ENCODE measurements around the gene PACRG. TPM values are rescaled to one million over a fixed set of nuclear protein-coding genes. Genes with fewer than 3 reads are reported as not detected.
"Not testable (repeated sequence)": the region's sequence is repeated elsewhere in the genome, so short reads cannot be mapped to it uniquely, and the experiment has no call there.

Gene PACRG
- polyA plus RNA-seq (2012; ENCODE audit: missing spikeins), result not detected

DNA sequence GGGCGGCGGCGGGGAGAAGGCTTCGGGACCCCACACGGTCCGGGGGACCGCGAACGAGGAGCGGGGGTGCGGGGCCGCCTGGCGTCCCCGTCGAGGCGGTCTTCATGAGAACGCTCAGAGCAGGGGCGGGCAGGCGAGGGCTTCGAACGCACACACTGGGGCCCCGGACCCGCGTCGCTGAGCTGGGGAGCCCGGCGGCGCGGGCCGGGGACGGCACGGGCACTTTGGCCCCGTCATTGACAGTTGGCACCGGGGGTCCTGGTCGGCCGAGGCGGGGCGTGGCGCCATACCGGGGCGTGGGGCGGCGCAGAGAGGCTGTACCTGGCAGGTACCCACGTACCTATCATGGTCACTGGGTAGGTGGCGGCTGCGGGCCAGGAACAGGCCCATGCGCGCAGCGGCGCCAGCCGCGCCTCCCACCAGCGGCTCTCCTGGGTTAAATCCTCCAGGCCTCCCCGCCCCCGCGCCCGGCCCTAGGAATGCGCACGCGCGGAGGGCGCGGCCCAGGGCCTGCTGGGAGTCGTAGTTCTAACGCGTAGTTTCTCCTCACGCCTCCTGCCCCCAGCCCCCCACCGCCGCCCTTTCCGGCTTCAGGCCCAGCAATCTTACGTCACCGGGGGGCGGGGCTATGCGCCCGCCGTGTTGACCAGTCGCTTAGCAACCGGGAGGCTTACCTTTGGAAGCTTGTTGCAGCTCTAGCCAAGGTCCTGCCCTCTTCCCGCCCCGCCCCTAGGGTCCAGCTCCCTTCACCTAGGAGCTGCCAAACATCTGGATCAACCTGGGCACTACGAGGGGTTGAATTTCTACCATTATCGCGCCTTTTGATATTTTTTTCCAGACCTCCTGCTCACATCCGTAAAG is at the start of gene PACRG, which contains the start of gene PRKN:
Gene PACRG (plus strand): TSS at position 653 of the 861 bp plus-strand sequence.
Gene PRKN (minus strand): TSS at position 445 of the 861 bp plus-strand sequence.
- TF ChIP-seq POLR2A (IDR thresholded peaks at IDR 0.05; ENCODE audit: low read depth, low read length) (no peak; the same call in 1 of the 2 replicates), TAF1 (IDR thresholded peaks at IDR 0.05; ENCODE audit: borderline replicate concordance, low read depth, low read length) (no peak), POLR2AphosphoS5 (IDR thresholded peaks at IDR 0.05; ENCODE audit: low read depth, low read length) (no peak)
- DNase-seq (ENCODE audit: insufficient read length) (peak; percentile 78), FAIRE-seq (peak; percentile 95)

GRCh38 chr6:162678896-162679295 is 48.9 kb upstream of the PACRG start:
- DNase-seq (ENCODE audit: insufficient read length); FAIRE-seq: not testable (repeated sequence)

DNA sequence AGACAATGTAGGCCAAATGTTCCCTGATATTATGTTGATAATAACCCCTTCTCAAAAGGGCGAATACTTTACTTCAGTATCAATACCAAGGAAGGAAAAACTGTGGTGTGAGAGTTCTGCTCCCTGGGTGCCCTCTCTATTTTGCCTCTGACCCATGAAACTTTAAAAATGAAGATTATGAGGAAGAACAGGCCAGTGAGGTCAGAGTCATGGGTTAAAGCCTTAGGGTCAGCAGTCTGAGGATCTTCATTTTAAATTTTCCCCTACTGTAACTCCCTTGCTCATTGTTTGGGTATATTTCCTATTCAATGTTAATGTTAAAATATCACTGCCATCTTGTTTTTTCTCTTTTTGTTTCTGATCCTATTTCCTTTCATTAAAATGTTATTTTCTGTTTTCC is 48.1 kb upstream of the PACRG start:
- TF ChIP-seq POLR2AphosphoS5 (IDR thresholded peaks at IDR 0.05; ENCODE audit: low read depth, low read length), result no peak
- no peak for TF ChIP-seq POLR2A (IDR thresholded peaks at IDR 0.05; ENCODE audit: low read depth, low read length)
- TF ChIP-seq TAF1 (IDR thresholded peaks at IDR 0.05; ENCODE audit: borderline replicate concordance, low read depth, low read length), result no peak
- DNase-seq (ENCODE audit: insufficient read length) (no peak), FAIRE-seq (no peak)

DNA sequence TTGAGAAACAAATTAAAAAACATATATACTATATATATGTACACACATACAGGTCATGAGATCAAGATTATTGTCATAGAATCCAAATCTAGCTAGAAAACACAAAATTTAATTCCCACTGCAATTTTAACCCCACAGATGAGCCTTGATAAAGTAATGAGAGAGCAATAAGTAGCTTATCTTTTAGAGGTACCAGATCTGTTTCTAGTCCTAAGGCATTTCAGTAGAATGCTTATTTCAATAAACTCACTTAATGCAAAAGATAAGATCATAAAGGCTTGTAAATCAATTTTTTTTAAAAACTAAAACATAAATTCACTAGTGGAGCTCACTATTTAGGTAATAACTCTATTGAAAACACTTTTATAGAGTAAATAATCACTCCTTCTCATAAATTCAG is 47.4 kb upstream of the PACRG start:
- FAIRE-seq (no peak), DNase-seq (ENCODE audit: insufficient read length) (no peak)
- TF ChIP-seq POLR2AphosphoS5 (IDR thresholded peaks at IDR 0.05; ENCODE audit: low read depth, low read length), result no peak
- TF ChIP-seq POLR2A (IDR thresholded peaks at IDR 0.05; ENCODE audit: low read depth, low read length), result no peak
- no peak for TF ChIP-seq TAF1 (IDR thresholded peaks at IDR 0.05; ENCODE audit: borderline replicate concordance, low read depth, low read length)

- TF ChIP-seq POLR2A (IDR thresholded peaks at IDR 0.05; ENCODE audit: low read depth, low read length), result no peak
- no peak for TF ChIP-seq TAF1 (IDR thresholded peaks at IDR 0.05; ENCODE audit: borderline replicate concordance, low read depth, low read length)
- TF ChIP-seq POLR2AphosphoS5 (IDR thresholded peaks at IDR 0.05; ENCODE audit: low read depth, low read length), result no peak
- FAIRE-seq (no peak), DNase-seq (ENCODE audit: insufficient read length) (no peak)
Measured at GRCh38 chr6:162680871-162681270, 46.9 kb upstream of the PACRG start.

- TF ChIP-seq POLR2A (IDR thresholded peaks at IDR 0.05; ENCODE audit: low read depth, low read length) (no peak), TAF1 (IDR thresholded peaks at IDR 0.05; ENCODE audit: borderline replicate concordance, low read depth, low read length) (no peak), POLR2AphosphoS5 (IDR thresholded peaks at IDR 0.05; ENCODE audit: low read depth, low read length) (no peak)
- no peak for FAIRE-seq
- no peak for DNase-seq (ENCODE audit: insufficient read length)
Measured at GRCh38 chr6:162681447-162681846, 46.3 kb upstream of the PACRG start.

DNA sequence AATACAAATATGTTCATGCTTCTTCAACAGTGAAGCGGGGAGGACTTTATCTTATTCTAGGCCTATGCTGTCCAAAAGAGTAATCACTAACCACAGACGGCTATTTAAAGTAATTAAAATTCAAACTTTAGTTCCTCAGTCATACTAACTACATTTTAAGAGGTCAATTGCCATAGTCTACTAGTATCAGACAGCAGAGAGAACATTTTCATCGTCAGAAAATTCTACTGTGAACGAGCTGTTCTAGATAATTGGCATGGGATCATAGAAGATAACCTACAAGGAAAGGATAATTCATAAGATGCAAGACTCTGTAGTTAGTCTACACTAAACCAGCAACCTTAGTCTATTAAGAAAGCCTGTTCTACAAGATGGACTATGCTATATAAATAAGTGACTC is 44.6 kb upstream of the PACRG start:
- FAIRE-seq (no peak), DNase-seq (ENCODE audit: insufficient read length) (no peak)
- TF ChIP-seq TAF1 (IDR thresholded peaks at IDR 0.05; ENCODE audit: borderline replicate concordance, low read depth, low read length) (no peak), POLR2A (IDR thresholded peaks at IDR 0.05; ENCODE audit: low read depth, low read length) (no peak), POLR2AphosphoS5 (IDR thresholded peaks at IDR 0.05; ENCODE audit: low read depth, low read length) (no peak)

DNA sequence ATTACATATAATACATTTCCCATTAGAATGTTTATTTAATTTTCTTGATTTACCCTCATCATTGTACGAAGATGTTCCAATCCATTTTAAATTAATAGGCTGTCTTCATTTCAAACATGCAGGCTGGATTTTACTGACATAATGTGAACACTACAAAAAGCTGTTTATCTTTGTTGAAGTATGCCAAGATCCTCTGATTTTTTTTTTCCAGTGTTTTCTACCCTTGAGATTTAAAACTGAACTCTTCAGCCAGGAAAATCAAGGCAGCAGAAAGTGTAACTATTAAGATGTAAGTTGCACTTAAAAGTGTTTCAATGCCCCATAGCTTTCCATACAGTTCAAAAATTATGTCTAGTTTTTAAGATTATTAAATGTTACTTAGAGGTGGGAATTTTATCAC is 43.7 kb upstream of the PACRG start:
- TF ChIP-seq POLR2A (IDR thresholded peaks at IDR 0.05; ENCODE audit: low read depth, low read length), result no peak
- TF ChIP-seq TAF1 (IDR thresholded peaks at IDR 0.05; ENCODE audit: borderline replicate concordance, low read depth, low read length), result no peak
- no peak for TF ChIP-seq POLR2AphosphoS5 (IDR thresholded peaks at IDR 0.05; ENCODE audit: low read depth, low read length)
- FAIRE-seq, result no peak
- DNase-seq (ENCODE audit: insufficient read length), result no peak

GRCh38 chr6:162684961-162685360 is 42.8 kb upstream of the PACRG start:
- no peak for DNase-seq (ENCODE audit: insufficient read length)
- FAIRE-seq, result no peak
- TF ChIP-seq POLR2A (IDR thresholded peaks at IDR 0.05; ENCODE audit: low read depth, low read length) (no peak), POLR2AphosphoS5 (IDR thresholded peaks at IDR 0.05; ENCODE audit: low read depth, low read length) (no peak), TAF1 (IDR thresholded peaks at IDR 0.05; ENCODE audit: borderline replicate concordance, low read depth, low read length) (no peak)

DNA sequence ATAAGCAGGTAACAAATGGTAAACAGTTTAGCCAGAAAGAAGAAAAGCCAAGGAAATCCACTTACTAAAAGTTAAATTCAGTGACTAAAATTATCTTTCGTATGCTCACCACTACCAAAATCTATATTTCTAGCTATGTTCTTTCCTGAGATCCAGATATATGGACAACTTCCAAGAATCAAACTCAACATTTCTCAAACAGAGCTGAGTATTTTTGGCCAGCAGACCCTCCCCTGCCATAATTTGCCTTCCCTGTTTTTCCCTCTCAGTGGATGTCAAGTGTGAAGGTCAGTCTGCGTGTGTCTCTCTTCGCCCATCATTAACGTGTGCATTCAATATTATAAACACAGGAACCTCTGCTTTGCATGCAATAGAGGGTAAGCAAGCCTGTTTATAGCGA is 42.2 kb upstream of the PACRG start:
- TF ChIP-seq POLR2AphosphoS5 (IDR thresholded peaks at IDR 0.05; ENCODE audit: low read depth, low read length), result no peak
- TF ChIP-seq TAF1 (IDR thresholded peaks at IDR 0.05; ENCODE audit: borderline replicate concordance, low read depth, low read length), result no peak
- TF ChIP-seq POLR2A (IDR thresholded peaks at IDR 0.05; ENCODE audit: low read depth, low read length), result no peak
- DNase-seq (ENCODE audit: insufficient read length), result no peak
- FAIRE-seq, result no peak

GRCh38 chr6:162688751-162689345 is 38.9 kb upstream of the PACRG start:
- no peak for FAIRE-seq
- no peak for TF ChIP-seq POLR2A (IDR thresholded peaks at IDR 0.05; ENCODE audit: low read depth, low read length)
- no peak for TF ChIP-seq POLR2AphosphoS5 (IDR thresholded peaks at IDR 0.05; ENCODE audit: low read depth, low read length)
- no peak for TF ChIP-seq TAF1 (IDR thresholded peaks at IDR 0.05; ENCODE audit: borderline replicate concordance, low read depth, low read length)
- DNase-seq (ENCODE audit: insufficient read length), result no peak

DNA sequence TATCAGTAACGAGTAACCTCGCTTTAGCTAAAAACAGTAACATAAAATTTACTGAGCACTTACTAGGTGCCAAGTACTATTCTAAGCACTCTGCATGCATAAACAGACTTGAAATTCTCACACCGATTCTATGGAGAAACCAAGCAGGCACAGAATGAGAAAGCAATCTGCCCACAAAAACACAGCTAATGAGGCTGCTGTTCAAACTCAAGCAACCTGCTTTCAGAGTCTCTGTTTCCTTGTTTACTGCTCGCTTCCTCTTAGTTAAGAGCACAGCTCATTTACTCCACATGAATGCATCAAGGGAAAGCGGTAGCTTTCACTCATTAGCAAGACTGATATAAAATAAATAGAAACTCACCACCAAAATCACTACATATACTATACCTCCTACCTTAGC is 37.6 kb upstream of the PACRG start:
- DNase-seq (ENCODE audit: insufficient read length) (no peak), FAIRE-seq (no peak)
- TF ChIP-seq POLR2A (IDR thresholded peaks at IDR 0.05; ENCODE audit: low read depth, low read length) (no peak), TAF1 (IDR thresholded peaks at IDR 0.05; ENCODE audit: borderline replicate concordance, low read depth, low read length) (no peak), POLR2AphosphoS5 (IDR thresholded peaks at IDR 0.05; ENCODE audit: low read depth, low read length) (no peak)

All from GM12892 (cell line).